Measurements from ENCODE around the gene RSU1. TPM values are rescaled to one million over a fixed set of nuclear protein-coding genes. Genes with fewer than 3 reads are reported as not detected.

The RSU1 gene
- total RNA-seq, 2 experiments from 2014 or later, result 38.4 to 62.8 TPM

- H3K27ac Mint-ChIP-seq, result no peak overlapping the region
- H3K27me3 Mint-ChIP-seq, result no peaks in the 10 kb centered on the region
- intact Hi-C loops (cut with DNase I, micrococcal nuclease), result no loop called here
- no peak overlapping the region for H3K4me3 Mint-ChIP-seq
- peaks cover 36% of the 10 kb centered on the region for H3K36me3 Mint-ChIP-seq (ENCODE audit: low read depth)
- DNase-seq (no peak), ATAC-seq (no peak)
- ChIA-PET POLR2A (no interaction called here), CTCF (no interaction called here)
- H3K4me1 Mint-ChIP-seq, result no peaks in the 10 kb centered on the region
- H3K9me3 Mint-ChIP-seq (ENCODE audit: low read depth), result peaks cover 6% of the 10 kb centered on the region
Observed at GRCh38 chr10:16599662-16600061, 217.6 kb downstream of the RSU1 start.

GRCh38 chr10:16597656-16598055 is 219.6 kb downstream of the RSU1 start:
- ChIA-PET POLR2A (no interaction called here), CTCF (interaction anchor here (0.6 to 0.8 kb wide), 2 partner anchors 89 to 309 kb away, joined by 3 read pairs; no protein-coding TSS in a partner anchor)
- Mint-ChIP-seq H3K9me3 (ENCODE audit: low read depth) (peaks cover 13% of the 10 kb centered on the region), H3K27ac (no peak overlapping the region), H3K27me3 (no peaks in the 10 kb centered on the region), H3K36me3 (ENCODE audit: low read depth) (peaks cover 52% of the 10 kb centered on the region), H3K4me1 (no peaks in the 10 kb centered on the region), H3K4me3 (no peak overlapping the region)
- intact Hi-C loops (cut with DNase I, micrococcal nuclease), result no loop called here
- DNase-seq, result no peak
- ATAC-seq, result no peak

- Mint-ChIP-seq H3K27me3 (no peaks in the 10 kb centered on the region), H3K4me3 (no peak overlapping the region), H3K36me3 (ENCODE audit: low read depth) (peaks cover 47% of the 10 kb centered on the region), H3K27ac (no peak overlapping the region), H3K9me3 (ENCODE audit: low read depth) (peaks cover 25% of the 10 kb centered on the region), H3K4me1 (no peaks in the 10 kb centered on the region)
- DNase-seq (no peak), ATAC-seq (no peak)
- CTCF ChIA-PET, result interaction anchor here (0.6 kb wide), 2 partner anchors 628 to 951 kb away, joined by 3 to 5 read pairs; no protein-coding TSS in a partner anchor
- intact Hi-C loops (cut with DNase I, micrococcal nuclease), result no loop called here
- POLR2A ChIA-PET, result no interaction called here
Observed at GRCh38 chr10:16592378-16592777, 224.8 kb downstream of the RSU1 start.

- POLR2A ChIA-PET, result no interaction called here
- Mint-ChIP-seq H3K4me1 (no peaks in the 10 kb centered on the region), H3K36me3 (ENCODE audit: low read depth) (peaks cover 5% of the 10 kb centered on the region), H3K27me3 (peaks cover 5% of the 10 kb centered on the region), H3K27ac (no peak overlapping the region), H3K4me3 (no peak overlapping the region), H3K9me3 (ENCODE audit: low read depth) (peaks cover 12% of the 10 kb centered on the region)
- CTCF ChIA-PET, result no interaction called here
- ATAC-seq (no peak), DNase-seq (no peak)
- intact Hi-C loops (cut with DNase I, micrococcal nuclease), result no loop called here
Observed at GRCh38 chr10:16586358-16587138, 230.7 kb downstream of the RSU1 start.

- intact Hi-C loops (cut with DNase I, micrococcal nuclease), result no loop called here
- H3K27me3 Mint-ChIP-seq, result peaks cover 10% of the 10 kb centered on the region
- no peaks in the 10 kb centered on the region for H3K36me3 Mint-ChIP-seq (ENCODE audit: low read depth)
- H3K27ac Mint-ChIP-seq, result no peak overlapping the region
- no peak for DNase-seq
- H3K4me1 Mint-ChIP-seq, result no peaks in the 10 kb centered on the region
- ChIA-PET CTCF (no interaction called here), POLR2A (no interaction called here)
- peaks cover 12% of the 10 kb centered on the region for H3K9me3 Mint-ChIP-seq (ENCODE audit: low read depth)
- ATAC-seq, result no peak
- H3K4me3 Mint-ChIP-seq, result no peak overlapping the region
Observed at GRCh38 chr10:16585103-16585502, 232.1 kb downstream of the RSU1 start.

- peaks cover under 1% of the 10 kb centered on the region for H3K9me3 Mint-ChIP-seq (ENCODE audit: low read depth)
- H3K27me3 Mint-ChIP-seq, result peaks cover 21% of the 10 kb centered on the region
- CTCF ChIA-PET, result no interaction called here
- intact Hi-C loops (cut with DNase I, micrococcal nuclease), result no loop called here
- no peak overlapping the region for H3K27ac Mint-ChIP-seq
- DNase-seq (no peak), ATAC-seq (no peak)
- H3K36me3 Mint-ChIP-seq (ENCODE audit: low read depth), result no peaks in the 10 kb centered on the region
- no peaks in the 10 kb centered on the region for H3K4me1 Mint-ChIP-seq
- H3K4me3 Mint-ChIP-seq, result no peak overlapping the region
- POLR2A ChIA-PET, result no interaction called here
Observed at GRCh38 chr10:16583382-16583781, 233.8 kb downstream of the RSU1 start.

- CTCF ChIA-PET, result interaction anchor here (0.5 kb wide), 1 partner anchor 699 kb away, joined by 3 read pairs; no protein-coding TSS in a partner anchor
- Mint-ChIP-seq H3K4me3 (no peak overlapping the region), H3K9me3 (ENCODE audit: low read depth) (no peaks in the 10 kb centered on the region), H3K27me3 (peaks cover 22% of the 10 kb centered on the region), H3K36me3 (ENCODE audit: low read depth) (no peaks in the 10 kb centered on the region), H3K27ac (no peak overlapping the region), H3K4me1 (no peaks in the 10 kb centered on the region)
- POLR2A ChIA-PET, result no interaction called here
- intact Hi-C loops (cut with DNase I, micrococcal nuclease), result no loop called here
- DNase-seq, result no peak
- ATAC-seq, result no peak
Observed at GRCh38 chr10:16581202-16581601, 236.0 kb downstream of the RSU1 start.

- no peak overlapping the region for H3K27ac Mint-ChIP-seq
- ChIA-PET CTCF (no interaction called here), POLR2A (no interaction called here)
- H3K4me1 Mint-ChIP-seq, result no peaks in the 10 kb centered on the region
- H3K36me3 Mint-ChIP-seq (ENCODE audit: low read depth), result no peaks in the 10 kb centered on the region
- H3K9me3 Mint-ChIP-seq (ENCODE audit: low read depth), result no peaks in the 10 kb centered on the region
- peaks cover 15% of the 10 kb centered on the region for H3K27me3 Mint-ChIP-seq
- ATAC-seq, result peak; percentile 57
- no peak overlapping the region for H3K4me3 Mint-ChIP-seq
- intact Hi-C loops (cut with DNase I, micrococcal nuclease), result no loop called here
- no peak for DNase-seq
Observed at GRCh38 chr10:16570731-16571130, 246.5 kb downstream of the RSU1 start.

GRCh38 chr10:16566202-16566805 is 250.9 kb downstream of the RSU1 start:
- intact Hi-C loops (cut with DNase I, micrococcal nuclease), result no loop called here
- H3K27me3 Mint-ChIP-seq, result peaks cover 17% of the 10 kb centered on the region
- no peak for DNase-seq
- no peak overlapping the region for H3K27ac Mint-ChIP-seq
- H3K9me3 Mint-ChIP-seq (ENCODE audit: low read depth), result no peaks in the 10 kb centered on the region
- H3K36me3 Mint-ChIP-seq (ENCODE audit: low read depth), result no peaks in the 10 kb centered on the region
- no peak overlapping the region for H3K4me3 Mint-ChIP-seq
- ATAC-seq, result no peak
- no peaks in the 10 kb centered on the region for H3K4me1 Mint-ChIP-seq
- POLR2A ChIA-PET, result no interaction called here
- CTCF ChIA-PET, result no interaction called here

- Mint-ChIP-seq H3K27ac (no peak overlapping the region), H3K36me3 (ENCODE audit: low read depth) (no peaks in the 10 kb centered on the region), H3K4me3 (no peak overlapping the region), H3K4me1 (no peaks in the 10 kb centered on the region), H3K9me3 (ENCODE audit: low read depth) (no peaks in the 10 kb centered on the region), H3K27me3 (peaks cover 17% of the 10 kb centered on the region)
- ChIA-PET POLR2A (no interaction called here), CTCF (no interaction called here)
- no peak for ATAC-seq
- no peak for DNase-seq
- intact Hi-C loops (cut with DNase I, micrococcal nuclease), result no loop called here
Observed at GRCh38 chr10:16565604-16566003, 251.6 kb downstream of the RSU1 start.

GRCh38 chr10:16562891-16563290 is 254.3 kb downstream of the RSU1 start:
- Mint-ChIP-seq H3K9me3 (ENCODE audit: low read depth) (no peaks in the 10 kb centered on the region), H3K27ac (no peak overlapping the region), H3K27me3 (peaks cover 30% of the 10 kb centered on the region), H3K4me1 (no peaks in the 10 kb centered on the region), H3K36me3 (ENCODE audit: low read depth) (no peaks in the 10 kb centered on the region), H3K4me3 (no peak overlapping the region)
- POLR2A ChIA-PET, result no interaction called here
- intact Hi-C loops (cut with DNase I, micrococcal nuclease), result no loop called here
- ATAC-seq, result no peak
- CTCF ChIA-PET, result no interaction called here
- DNase-seq, result no peak

- no peaks in the 10 kb centered on the region for H3K36me3 Mint-ChIP-seq (ENCODE audit: low read depth)
- peaks cover 27% of the 10 kb centered on the region for H3K27me3 Mint-ChIP-seq
- no peak overlapping the region for H3K4me3 Mint-ChIP-seq
- no peak overlapping the region for H3K27ac Mint-ChIP-seq
- CTCF ChIA-PET, result interaction anchor here (0.6 to 0.7 kb wide), 2 partner anchors 66 to 650 kb away, joined by 3 read pairs; no protein-coding TSS in a partner anchor
- no peaks in the 10 kb centered on the region for H3K4me1 Mint-ChIP-seq
- POLR2A ChIA-PET, result no interaction called here
- DNase-seq, result no peak
- intact Hi-C loops (cut with DNase I, micrococcal nuclease), result no loop called here
- no peak for ATAC-seq
- H3K9me3 Mint-ChIP-seq (ENCODE audit: low read depth), result no peaks in the 10 kb centered on the region
Observed at GRCh38 chr10:16559236-16559773, 257.9 kb downstream of the RSU1 start.

All from activated CD4-positive, alpha-beta T cell treated with anti-CD3 and anti-CD28 coated beads for 36 hours (primary cell).